Measurements from ENCODE around the gene APOC3. TPM values are rescaled to one million over a fixed set of nuclear protein-coding genes. Genes with fewer than 3 reads are reported as not detected.
"Not testable (repeated sequence)": the region's sequence is repeated elsewhere in the genome, so short reads cannot be mapped to it uniquely, and the experiment has no call there.

The APOC3 gene
- total and polyA plus RNA-seq, 2 donors (not counting 1 experiment from before 2014, with no cell fraction given), result not detected

GRCh38 chr11:116800610-116801009 lies 29.1 kb upstream of the APOC3 start:
- Histone ChIP-seq H3K9ac (ENCODE audit: insufficient read depth, low read length) (no peak overlapping the region), H3K4me3 (replicated peaks in 1 of 4; ENCODE audit: control extremely low read depth in 1 of 4, insufficient read depth in 1 of 4, low read depth in 3 of 4, low read length in 4 of 4) (no peak overlapping the region), H3K27ac (ENCODE audit: insufficient read depth, low read length) (no peak overlapping the region), H3K36me3 (ENCODE audit: control insufficient read depth, insufficient read depth, low read length) (no peaks in the 10 kb centered on the region), H3K9me3 (ENCODE audit: control insufficient read depth, insufficient read depth, low read depth, low read length) (no peaks in the 10 kb centered on the region), H2AFZ (ENCODE audit: low read length) (no peak overlapping the region), H3K27me3 (ENCODE audit: control insufficient read depth, insufficient read depth, low read length) (no peaks in the 10 kb centered on the region), H4K20me1 (ENCODE audit: control insufficient read depth, extremely low read depth, insufficient read depth, low read length) (no peaks in the 10 kb centered on the region), H3K4me2 (ENCODE audit: extremely low read depth, insufficient read depth, low read length) (no peak overlapping the region), H3K79me2 (ENCODE audit: control insufficient read depth, insufficient read depth, low read length) (no peaks in the 10 kb centered on the region), H3K4me1 (ENCODE audit: control insufficient read depth, extremely low read depth, insufficient read depth, low read length) (no peaks in the 10 kb centered on the region)
- DNase-seq (ENCODE audit: low read depth in 2 of 2), result no peak
- TF ChIP-seq, protein P1, sequence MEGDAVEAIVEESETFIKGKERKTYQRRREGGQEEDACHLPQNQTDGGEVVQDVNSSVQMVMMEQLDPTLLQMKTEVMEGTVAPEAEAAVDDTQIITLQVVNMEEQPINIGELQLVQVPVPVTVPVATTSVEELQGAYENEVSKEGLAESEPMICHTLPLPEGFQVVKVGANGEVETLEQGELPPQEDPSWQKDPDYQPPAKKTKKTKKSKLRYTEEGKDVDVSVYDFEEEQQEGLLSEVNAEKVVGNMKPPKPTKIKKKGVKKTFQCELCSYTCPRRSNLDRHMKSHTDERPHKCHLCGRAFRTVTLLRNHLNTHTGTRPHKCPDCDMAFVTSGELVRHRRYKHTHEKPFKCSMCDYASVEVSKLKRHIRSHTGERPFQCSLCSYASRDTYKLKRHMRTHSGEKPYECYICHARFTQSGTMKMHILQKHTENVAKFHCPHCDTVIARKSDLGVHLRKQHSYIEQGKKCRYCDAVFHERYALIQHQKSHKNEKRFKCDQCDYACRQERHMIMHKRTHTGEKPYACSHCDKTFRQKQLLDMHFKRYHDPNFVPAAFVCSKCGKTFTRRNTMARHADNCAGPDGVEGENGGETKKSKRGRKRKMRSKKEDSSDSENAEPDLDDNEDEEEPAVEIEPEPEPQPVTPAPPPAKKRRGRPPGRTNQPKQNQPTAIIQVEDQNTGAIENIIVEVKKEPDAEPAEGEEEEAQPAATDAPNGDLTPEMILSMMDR (conservative IDR thresholded peaks at IDR 0.05 in 1 of 2, IDR thresholded peaks at IDR 0.05 in 1 of 2; ENCODE audit: low read depth in 1 of 2, low read length in 2 of 2), result no peak
- TF ChIP-seq EZH2 (IDR thresholded peaks at IDR 0.05; ENCODE audit: low read length, missing control alignments), result no peak

GRCh38 chr11:116801662-116802061 lies 28.0 kb upstream of the APOC3 start:
- DNase-seq (ENCODE audit: low read depth in 2 of 2); H3K4me3 ChIP-seq (replicated peaks in 1 of 4; ENCODE audit: control extremely low read depth in 1 of 4, insufficient read depth in 1 of 4, low read depth in 3 of 4, low read length in 4 of 4); H3K79me2 ChIP-seq (ENCODE audit: control insufficient read depth, insufficient read depth, low read length): not testable (repeated sequence)

DNA sequence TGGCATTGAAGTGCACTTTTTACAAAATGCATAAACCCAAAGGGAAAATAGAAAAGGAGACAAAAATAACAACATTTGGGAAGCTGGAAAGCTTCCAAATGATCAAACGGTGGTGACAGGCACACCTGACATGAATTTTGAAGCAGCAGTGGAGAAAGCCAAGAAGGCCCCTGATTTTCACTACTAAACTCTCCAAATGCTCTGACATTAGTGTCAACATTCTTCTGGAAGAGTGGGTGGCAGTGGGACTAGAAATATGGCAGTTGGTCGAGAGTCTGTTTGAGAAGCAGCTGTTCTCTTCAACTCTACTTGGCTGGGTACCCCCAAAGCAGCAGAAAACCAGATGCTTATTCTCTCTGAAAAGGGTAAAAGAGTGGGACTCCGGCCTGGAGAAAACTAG lies 25.7 kb upstream of the APOC3 start:
- Histone ChIP-seq H2AFZ (ENCODE audit: low read length) (no peak overlapping the region), H3K27me3 (ENCODE audit: control insufficient read depth, insufficient read depth, low read length) (no peaks in the 10 kb centered on the region), H3K9me3 (ENCODE audit: control insufficient read depth, insufficient read depth, low read depth, low read length) (no peaks in the 10 kb centered on the region), H3K79me2 (ENCODE audit: control insufficient read depth, insufficient read depth, low read length) (no peaks in the 10 kb centered on the region), H3K9ac (ENCODE audit: insufficient read depth, low read length) (no peak overlapping the region), H3K4me1 (ENCODE audit: control insufficient read depth, extremely low read depth, insufficient read depth, low read length) (no peaks in the 10 kb centered on the region), H4K20me1 (ENCODE audit: control insufficient read depth, extremely low read depth, insufficient read depth, low read length) (no peaks in the 10 kb centered on the region), H3K4me2 (ENCODE audit: extremely low read depth, insufficient read depth, low read length) (no peak overlapping the region), H3K36me3 (ENCODE audit: control insufficient read depth, insufficient read depth, low read length) (no peaks in the 10 kb centered on the region), H3K27ac (ENCODE audit: insufficient read depth, low read length) (no peak overlapping the region), H3K4me3 (replicated peaks in 1 of 4; ENCODE audit: control extremely low read depth in 1 of 4, insufficient read depth in 1 of 4, low read depth in 3 of 4, low read length in 4 of 4) (no peak overlapping the region)
- no peak for DNase-seq (ENCODE audit: low read depth in 2 of 2)
- TF ChIP-seq, protein P1 (conservative IDR thresholded peaks at IDR 0.05 in 1 of 2, IDR thresholded peaks at IDR 0.05 in 1 of 2; ENCODE audit: low read depth in 1 of 2, low read length in 2 of 2), result no peak

More at GRCh38 chr11:116801662-116802061, 28.0 kb upstream of the APOC3 start:
- not testable (repeated sequence) for H4K20me1 ChIP-seq (ENCODE audit: control insufficient read depth, extremely low read depth, insufficient read depth, low read length); H3K4me1 ChIP-seq (ENCODE audit: control insufficient read depth, extremely low read depth, insufficient read depth, low read length); H3K27ac ChIP-seq (ENCODE audit: insufficient read depth, low read length); H3K9ac ChIP-seq (ENCODE audit: insufficient read depth, low read length); H3K4me2 ChIP-seq (ENCODE audit: extremely low read depth, insufficient read depth, low read length); H3K27me3 ChIP-seq (ENCODE audit: control insufficient read depth, insufficient read depth, low read length); H3K9me3 ChIP-seq (ENCODE audit: control insufficient read depth, insufficient read depth, low read depth, low read length); H2AFZ ChIP-seq (ENCODE audit: low read length); H3K36me3 ChIP-seq (ENCODE audit: control insufficient read depth, insufficient read depth, low read length)

All from fibroblast of lung (primary cell).